NCI-H1092 (cell line): ENCODE results near the gene ZBTB7C.
"Not testable (repeated sequence)": the region's sequence is repeated elsewhere in the genome, so short reads cannot be mapped to it uniquely, and the experiment has no call there.

ENCODE experiments used
- DNase-seq: peaks from one replicate; lab custom pipeline; 2025; lab: John Stamatoyannopoulos, UW

The ZBTB7C gene

DNA sequence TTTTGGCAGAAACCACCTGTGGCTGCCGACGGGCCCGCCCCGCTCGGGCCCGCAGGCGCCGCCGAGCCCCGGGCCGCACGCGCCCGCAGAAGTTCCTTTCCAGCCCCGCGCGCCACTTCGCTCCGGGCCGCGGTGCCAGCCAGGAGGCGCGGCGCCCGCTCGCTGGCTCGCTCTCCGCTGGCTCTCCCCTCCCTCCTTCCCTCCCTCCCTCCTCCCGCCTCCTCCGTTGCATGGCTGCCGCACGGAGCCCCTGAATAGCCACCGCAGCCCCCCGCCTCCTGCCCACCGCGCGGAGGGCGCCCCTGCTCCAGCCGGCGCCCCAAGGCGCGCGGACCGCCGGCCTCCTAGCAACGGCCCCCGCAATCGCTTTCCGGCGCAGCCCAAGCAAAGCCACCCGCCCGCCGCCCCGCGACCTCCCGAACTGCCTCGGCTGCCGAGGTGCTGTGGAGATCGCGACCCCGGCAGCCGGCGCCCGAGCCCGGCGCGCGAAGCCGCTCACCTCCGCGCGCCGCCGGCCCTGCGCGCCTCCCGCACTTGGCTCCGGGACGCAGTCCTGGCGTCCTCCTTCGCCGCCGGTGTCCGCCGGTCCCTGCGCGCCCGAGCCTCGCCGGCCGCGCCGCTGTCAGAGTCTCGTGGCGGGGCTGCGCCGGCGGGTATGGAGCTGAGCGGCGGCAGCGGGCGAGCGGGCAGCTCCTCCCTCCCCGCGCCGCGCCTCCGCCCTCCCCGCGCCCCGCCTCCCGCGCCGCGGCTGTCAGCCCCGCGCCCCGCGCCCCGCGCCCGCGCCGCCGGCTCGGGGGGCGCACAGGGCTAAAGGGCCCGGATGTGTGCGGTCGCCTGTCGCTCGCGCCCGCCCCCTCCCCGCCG, at the start of gene ZBTB7C:
ZBTB7C (minus strand) TSS at position 657 of the 864 bp plus-strand sequence.
- peak; percentile 63 for DNase-seq

DNA sequence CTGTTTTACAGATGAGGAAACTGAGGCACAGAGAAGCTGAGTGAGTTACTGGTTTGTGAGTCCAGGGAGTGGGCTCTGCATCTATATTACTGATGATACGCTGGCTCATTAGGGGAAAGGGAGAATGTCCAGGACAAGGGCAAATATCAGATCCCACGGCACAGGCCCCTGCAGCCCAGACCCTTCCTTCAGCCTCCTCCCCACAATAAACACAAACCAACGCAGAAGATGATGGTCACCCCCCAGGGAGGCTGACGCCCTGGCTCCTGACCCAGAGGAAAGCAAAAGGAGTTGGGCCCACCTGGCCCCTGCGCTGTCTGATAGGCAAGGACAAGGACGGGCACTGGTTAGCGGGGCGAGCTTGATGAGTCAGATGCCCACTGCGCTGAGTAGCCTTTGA, 47.7 kb upstream of the ZBTB7C start:
- no peak for DNase-seq

DNA sequence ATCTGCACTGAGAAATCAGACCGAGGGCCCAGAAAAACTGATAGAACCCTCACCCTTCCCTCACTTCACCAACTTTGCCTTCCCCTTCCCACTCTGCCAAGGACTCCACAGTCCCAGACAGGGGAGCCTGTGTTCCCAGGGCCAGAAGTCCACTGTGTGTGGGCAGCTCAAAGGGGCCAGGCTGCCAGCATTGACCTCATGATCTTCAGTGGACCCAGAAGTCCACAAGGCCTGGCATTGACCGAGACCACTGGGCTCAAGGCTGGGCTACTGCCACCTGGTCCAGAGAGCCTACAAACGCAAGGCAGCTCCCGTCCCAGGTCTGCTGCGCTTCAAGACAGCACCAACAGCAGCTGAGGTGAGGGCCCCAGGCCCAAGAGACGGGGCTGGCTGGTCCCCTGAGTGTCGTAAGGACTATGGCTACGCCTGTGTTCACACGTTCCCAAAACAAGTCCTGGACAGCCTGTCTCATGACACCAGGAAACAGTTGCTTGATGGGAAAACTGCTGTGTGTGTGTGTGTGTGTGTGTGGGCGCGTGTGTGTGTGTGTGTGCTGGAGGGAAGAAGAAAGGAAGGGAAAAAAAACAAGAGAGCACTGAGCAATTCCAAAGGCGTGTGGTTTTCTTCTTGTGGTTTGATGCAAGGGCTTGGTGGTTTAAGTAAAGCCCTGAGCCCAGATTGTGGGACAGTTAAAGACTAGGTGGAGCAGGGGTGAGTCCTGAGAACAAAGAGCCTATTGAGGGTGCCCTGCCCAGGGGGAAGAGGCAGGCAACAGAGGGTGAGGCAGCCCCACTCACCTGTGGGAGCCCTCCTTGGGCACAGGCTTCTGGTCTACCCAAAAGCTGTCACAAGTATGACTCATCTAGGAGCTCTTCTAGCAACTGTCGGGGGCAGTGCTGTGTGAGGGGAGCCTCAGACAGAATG, 46.6 kb upstream of the ZBTB7C start:
- DNase-seq, result no peak

DNA sequence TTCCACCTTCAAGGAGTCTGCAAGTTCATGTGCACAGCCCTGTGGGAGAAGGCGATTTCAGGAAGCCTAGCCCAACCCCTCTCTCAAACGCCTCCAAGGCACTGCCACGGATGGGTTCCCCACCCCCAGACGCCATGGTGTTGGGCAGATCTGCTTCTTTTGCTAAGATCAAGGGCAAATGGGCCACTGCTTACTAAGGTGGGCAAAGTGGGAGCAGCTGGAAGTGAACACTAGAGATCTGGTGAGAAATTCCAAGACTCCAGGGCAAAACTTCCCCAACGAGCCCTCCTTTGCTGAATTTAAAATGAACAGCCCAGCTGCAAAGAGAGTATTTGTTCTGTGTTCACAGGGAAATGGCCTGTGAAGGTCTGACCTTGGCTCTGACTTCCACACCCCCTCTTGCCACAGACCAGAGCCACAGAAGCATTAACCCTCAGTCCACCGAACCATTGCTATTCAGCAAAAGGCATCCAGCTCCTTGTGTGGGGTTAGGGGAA, 45.1 kb upstream of the ZBTB7C start:
- no peak for DNase-seq

DNA sequence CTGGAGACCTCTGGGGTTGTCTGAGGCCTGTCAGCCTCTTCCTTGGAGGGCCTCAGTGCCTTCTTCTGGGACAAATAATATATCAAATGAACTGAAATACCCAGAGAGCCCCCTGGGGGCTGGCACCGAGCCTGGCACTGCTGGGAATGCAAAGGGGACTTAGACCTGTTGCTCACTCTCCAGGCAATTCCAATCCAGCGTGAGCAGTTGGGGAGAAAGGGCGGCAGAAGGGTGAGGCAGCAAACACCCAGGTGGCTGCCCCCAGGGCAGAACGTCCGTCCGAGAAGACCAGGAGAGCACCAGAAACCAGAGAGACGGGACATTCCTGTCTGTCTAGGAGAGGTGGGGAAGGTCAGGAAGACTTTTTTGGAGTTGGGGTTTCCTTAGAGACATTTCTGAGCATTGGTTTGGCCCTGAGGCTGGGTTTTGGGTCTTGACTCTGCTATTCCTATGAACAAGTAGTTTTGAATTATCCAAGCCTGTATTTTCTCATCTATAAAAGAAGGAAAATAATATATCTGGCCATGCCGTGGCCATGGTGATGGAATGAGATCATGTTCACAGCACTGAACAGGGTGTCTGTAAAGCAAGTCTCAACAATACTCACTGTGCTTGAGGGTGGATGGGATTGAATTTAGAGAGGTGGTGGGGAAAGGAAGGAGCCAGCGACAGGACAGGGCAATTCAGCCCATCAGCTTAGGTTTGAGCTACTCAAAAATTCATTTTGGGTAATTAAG, 44.3 kb upstream of the ZBTB7C start:
- no peak for DNase-seq

DNA sequence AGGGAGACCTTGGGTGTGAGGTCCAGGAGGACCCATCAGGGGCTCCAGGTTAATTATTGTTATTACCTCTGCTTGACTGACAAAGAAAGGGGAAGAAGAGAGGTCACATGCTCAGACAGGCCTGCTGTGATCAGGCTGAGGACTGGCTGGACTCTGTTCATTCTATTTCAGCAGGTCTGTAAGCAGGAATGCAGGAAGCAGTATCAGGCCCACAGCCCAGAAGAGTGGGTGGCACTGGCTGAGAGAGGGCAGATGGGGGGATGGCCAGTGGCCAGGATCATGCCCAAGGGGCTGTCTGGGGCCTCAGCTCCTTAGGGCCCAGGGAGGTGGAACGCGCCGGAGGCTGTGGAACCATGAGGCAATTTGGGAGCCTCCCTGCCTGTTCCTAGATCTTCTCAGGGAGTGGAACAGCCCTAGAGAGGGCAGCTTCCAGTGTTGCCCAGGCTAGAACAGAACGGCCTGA, 43.7 kb upstream of the ZBTB7C start:
- no peak for DNase-seq

DNA sequence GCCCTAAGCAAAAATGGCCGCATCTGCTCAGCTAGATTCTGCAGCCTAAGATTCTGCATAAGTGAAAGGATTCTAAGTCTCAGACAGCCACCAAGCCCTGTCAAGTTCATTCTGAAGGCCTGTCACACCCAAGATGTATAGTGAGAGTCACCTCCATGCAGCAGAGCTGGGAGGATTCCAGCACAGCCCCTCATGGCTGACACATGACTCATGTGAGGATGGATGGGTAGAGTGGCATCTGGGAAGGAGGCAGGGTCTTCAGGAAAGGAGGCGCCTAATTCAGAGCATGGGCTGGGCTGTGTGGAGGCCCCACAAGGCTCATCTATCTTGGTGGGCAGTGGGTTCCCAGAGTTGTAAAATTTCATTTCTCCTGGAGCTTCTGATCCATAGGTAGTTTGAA, 41.5 kb upstream of the ZBTB7C start:
- DNase-seq, result no peak

DNA sequence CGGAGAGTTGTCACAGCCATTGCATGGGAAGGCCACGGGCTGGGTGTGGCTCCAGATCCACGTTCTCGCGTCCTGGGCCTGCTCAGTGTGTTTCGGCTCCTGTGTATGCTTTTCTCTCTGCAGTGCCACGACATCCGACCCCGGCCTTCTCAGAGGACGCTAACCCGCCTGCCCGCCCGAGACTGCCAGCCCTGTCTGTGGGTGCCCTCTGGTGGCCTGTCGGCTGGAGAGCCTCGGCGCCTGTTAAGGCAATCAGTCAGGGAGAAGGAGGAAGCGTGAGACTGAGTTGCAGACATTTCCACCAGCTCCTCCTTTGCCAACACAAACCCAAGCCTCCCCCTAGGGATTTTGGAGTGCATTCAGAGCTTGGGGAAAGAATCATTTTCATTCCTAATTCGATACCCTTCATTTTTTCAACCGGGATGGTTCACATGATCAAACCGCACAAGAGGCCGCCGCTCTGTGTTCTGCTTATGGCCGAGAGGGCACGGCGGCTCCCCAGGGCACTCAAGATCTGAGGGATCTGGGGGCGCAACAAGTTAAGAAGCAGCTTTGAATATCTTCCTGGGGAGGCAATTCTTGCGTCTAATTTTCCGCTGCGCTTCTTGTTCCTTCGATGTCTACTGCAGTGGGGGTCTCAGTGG, 37.5 kb upstream of the ZBTB7C start:
- DNase-seq, result peak; percentile 87

DNA sequence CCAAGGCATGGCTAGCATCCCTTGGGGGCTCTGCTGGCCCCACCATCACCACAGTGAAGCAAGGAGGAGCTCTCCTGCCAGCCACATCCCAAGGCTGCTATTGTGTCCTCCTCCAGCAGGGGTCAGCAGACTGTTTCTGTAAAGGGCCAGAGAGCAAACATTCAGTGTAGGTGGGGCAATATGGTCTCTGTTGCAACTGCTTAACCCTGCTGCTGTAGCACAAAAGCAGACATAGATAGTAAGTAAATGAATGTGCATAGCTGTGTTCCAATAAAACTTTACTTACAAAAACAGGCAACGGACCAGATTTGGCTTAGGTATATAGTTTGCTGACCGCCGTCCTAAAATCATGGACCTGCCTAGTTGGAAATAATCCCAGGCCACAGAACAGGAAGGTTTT, 36.4 kb upstream of the ZBTB7C start:
- peak; percentile 82 for DNase-seq

DNA sequence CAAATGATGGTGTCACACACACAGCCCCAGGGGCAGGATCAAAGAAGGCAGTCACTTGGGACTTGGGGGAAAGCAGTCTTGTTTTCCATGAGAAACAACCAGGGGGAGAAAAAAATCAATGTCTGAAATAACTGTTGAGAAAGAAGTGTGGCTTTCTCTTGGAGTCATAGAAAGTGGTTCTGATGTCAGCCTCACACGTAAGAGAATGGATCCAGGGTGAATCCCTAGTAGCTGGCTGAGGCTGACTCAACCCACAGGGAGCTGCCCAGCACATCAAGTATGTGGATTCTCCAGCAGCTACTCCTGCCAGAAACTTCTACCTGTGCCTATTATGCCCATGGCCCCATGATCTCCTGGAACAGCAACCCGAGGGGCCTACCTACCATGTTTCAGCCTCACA, 33.6 kb upstream of the ZBTB7C start:
- no peak for DNase-seq

DNA sequence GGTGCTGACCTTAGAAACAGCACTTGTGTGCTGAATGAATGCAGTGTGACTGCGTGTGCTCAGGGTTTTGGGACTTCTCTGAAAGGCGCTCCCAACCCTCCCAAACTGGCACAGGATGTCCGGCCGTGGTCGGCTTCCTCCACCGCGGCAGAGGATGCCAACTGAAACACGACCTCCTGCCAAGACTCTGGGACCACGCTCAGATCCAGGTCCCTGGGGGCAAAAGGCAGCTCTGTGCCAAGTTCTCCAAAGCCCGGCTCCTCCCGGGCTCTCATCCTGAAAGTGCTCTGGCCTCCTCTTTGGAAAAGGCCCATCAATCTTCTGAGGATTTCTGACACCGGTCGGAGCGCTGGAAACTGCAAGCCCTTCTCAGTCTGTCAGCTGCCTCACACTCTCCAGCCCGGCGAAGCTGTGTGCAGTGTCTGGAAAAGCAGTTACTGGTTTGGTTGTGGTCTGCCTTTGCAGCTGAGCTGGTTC, 32.3 kb upstream of the ZBTB7C start:
- DNase-seq, result peak; percentile 64

DNA sequence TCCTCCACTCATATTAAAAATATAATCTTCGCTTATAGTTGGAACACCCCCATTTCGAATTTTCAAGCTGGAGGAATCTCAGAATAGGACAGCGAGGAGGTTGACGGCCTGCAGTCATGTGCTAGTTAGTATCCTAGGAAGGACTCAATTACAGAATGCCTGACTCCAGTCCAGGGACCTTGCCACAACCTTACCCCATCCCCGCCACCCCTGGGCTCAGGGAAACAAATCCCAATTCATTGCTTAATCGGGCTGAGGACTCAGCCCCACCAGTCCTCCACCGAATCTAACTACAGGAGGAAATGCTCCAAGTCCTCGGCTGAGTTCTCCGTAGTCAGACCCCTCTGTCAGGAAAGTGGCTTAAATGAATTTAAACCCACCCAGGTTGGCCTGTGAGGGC, 31.7 kb upstream of the ZBTB7C start:
- DNase-seq, result no peak

DNA sequence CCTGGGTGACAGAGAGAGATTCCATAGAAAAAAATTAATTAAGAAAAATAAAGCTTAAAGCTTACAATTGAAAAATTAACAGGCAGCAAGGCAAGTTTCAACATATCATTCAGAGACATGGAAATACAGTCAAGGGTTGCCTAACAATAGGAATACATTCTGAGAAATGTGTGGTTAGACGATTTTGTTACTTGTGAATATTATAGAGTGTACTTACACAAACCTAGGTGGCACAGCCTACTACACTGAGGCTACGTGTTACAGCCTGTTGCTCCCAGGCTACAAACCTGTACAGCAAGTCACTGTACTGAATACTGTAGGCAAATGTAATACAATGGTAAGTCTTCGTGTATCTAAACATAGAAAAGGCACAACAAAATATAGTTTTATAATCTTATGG, 27.7 kb upstream of the ZBTB7C start:
- no peak for DNase-seq

DNA sequence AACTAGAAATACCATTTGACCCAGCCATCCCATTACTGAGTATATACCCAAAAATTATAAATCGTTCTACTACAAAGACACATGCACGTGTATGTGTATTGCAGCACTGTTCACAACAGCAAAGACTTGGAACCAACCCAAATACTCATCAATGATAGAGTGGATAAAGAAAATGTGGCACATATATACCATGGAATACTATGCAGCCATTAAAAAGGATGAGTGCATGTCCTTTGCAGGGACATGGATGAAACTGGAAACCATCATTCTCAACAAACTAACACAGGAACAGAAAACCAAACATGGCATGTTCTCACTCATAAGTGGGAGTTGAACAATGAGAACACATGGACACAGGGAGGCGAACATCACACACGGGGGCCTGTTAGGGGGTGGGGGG, 25.2 kb upstream of the ZBTB7C start:
- not testable (repeated sequence) for DNase-seq

DNA sequence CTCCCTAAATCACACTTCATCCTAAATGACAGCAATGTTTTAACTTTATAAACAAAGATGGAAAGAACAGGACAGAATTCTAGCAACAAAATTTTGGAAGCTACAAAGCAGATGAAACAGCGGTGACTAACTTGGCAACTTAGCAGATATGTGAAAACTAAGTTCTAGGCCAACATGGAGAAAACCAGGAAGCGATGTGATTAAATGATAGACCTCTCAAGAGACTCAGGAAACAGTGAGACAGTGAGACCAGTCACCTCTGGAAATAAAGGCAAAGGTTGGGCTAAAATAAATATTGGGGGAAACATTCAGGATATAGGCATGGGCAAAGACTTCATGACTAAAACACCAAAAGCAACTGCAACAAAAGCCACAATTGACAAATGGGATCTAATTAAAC, 24.4 kb upstream of the ZBTB7C start:
- no peak for DNase-seq

DNA sequence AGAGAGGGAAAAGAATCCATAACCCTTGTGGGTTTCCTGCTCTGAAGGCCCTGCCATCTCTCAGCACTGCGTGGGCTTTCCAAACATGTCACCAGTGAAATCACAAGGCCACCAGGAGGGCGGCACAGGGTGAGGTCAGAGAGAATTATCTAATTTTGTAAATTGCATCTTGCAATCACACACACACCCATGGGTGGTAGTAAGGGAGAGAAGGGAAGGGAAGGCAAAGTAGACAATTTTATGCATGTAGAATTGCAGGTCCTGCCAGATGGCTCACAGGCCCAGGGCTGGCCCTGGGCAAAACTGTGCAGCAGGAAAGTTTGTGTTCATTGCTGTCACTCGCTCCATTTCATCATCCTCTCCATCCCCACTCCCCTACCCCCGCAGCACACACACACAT, 21.0 kb upstream of the ZBTB7C start:
- no peak for DNase-seq

DNA sequence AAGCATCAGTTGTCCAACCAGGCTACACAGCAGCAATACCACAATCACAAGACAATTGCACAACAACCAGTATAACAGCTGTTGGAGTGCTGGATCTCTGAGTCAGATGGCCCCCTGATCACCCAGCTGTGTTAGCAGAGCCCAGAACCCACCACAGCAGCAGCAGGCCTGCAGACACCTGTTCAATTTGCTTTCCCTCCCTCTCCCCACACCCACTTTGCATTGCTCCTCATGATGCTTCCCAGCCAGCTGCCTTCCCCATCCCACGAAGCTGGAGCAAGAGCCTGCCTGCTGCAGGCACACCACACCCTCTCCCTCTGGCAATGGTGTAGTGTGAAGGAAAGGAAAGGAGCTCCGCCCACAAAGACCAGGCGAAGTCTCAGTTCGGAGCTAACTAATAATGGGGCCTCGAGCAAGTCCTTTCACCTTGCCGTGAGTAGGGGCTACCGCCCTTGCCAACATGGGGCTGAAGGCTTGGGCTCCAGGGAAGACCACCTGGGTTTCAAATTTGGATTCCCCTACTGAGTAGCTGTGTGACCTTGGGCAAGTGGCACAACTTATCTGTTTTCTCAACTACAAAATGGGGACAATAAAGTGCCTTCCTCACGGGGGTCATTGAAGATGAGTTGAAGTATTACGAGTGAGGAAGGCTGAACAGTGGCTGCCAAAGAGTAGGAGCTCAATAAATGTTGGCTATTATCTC, 19.4 kb upstream of the ZBTB7C start:
- no peak for DNase-seq

DNA sequence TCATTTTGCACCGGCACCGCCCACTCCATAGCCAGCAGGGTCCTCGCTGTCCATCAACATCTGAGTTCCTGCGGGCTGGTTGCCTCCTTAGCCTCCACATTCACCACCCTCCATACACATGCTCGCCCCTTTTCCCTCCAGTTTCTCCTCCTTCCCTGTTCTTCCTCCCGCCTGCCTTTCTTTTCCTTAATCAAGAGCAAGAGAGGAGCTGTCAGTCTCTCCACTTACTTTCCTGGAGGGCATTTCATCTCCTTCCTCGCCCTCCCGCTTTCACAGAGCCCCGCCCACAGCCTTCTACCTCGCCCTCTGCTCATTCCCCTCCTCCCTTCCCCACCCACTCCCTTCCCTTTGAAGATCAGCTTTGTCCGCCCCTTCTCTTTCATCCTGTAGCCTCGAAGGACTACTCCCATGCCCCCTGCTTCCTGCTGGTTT, 13.8 kb upstream of the ZBTB7C start:
- no peak for DNase-seq

DNA sequence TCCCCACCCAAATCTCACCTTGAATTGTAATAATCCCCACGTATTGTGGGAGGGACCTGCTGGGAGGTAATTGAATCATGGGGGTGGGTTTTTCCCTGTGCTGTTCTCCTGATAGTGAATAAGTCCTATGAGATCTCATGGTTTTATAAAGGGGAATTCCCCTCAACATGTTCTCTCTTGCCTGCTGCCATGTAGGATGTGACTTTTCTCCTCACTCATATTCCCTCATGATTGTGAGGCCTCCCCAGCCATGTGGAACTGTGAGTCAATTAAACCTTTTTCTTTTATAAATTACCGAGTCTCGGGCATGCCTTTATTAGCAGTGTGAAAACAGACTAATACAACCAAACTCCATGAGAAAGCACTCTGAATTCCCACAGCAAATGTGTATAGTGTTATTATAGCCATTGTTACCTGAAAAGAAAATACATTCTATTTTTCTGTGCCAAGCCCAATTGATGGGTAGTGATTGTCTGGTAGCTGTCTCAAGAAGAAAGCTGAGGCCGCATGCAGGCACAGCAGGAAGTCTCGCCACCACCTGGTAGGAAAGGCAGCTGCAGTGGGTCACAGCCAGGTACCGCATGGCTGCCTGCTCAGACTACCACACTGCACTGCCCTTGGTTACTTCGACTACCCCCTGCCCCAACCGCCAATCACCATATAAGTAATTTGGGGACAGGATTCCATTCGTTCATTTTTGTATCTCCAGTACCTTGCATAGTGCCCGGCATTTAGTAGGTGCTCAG, 10.3 kb upstream of the ZBTB7C start:
- no peak for DNase-seq
